GM08714 (cell line): ENCODE results near the gene DNAL1.

Experiments
- H3K4me3 ChIP-seq: fragments of 200-500 bp; sonication (Bioruptor generic); 2 replicates; pipeline ENCODE4 v1.5.1; 2014; ENCODE audit warnings: mild to moderate bottlenecking, low read length, inconsistent platforms
- ZNF274 ChIP-seq: IDR thresholded peaks from 2 replicates; pipeline ENCODE4 v1.6.1; 2012; ENCODE audit warnings: mild to moderate bottlenecking, low read depth, low read length

The DNAL1 gene

GRCh38 chr14:73720636-73721035 is 75.8 kb downstream of the DNAL1 start:
- TF ChIP-seq ZNF274, result no peak

GRCh38 chr14:73721101-73721821 is 76.5 kb downstream of the DNAL1 start:
- H3K4me3 ChIP-seq, result no peak overlapping the region
- TF ChIP-seq ZNF274, result no peak

More at GRCh38 chr14:73720636-73721035, 75.8 kb downstream of the DNAL1 start:
- no peak overlapping the region for H3K4me3 ChIP-seq

- no peak overlapping the region for H3K4me3 ChIP-seq
- no peak for TF ChIP-seq ZNF274
Measured at GRCh38 chr14:73722581-73722980, 77.8 kb downstream of the DNAL1 start.

- no peak overlapping the region for H3K4me3 ChIP-seq
- TF ChIP-seq ZNF274, result no peak
Measured at GRCh38 chr14:73723406-73723796, 78.6 kb downstream of the DNAL1 start.

- no peak overlapping the region; the same call in 1 of the 2 replicates for H3K4me3 ChIP-seq
Measured at GRCh38 chr14:73723797-73724661, 79.2 kb downstream of the DNAL1 start.

GRCh38 chr14:73724696-73725095 is 79.9 kb downstream of the DNAL1 start:
- no peak for TF ChIP-seq ZNF274
- no peak overlapping the region for H3K4me3 ChIP-seq

More at GRCh38 chr14:73723797-73724661, 79.2 kb downstream of the DNAL1 start:
- no peak for TF ChIP-seq ZNF274

- H3K4me3 ChIP-seq, result no peak overlapping the region
- no peak for TF ChIP-seq ZNF274
Measured at GRCh38 chr14:73725116-73726024, 80.6 kb downstream of the DNAL1 start.

- no peak overlapping the region for H3K4me3 ChIP-seq
- TF ChIP-seq ZNF274, result no peak
Measured at GRCh38 chr14:73726025-73726961, 81.5 kb downstream of the DNAL1 start.

GRCh38 chr14:73727166-73727565 is 82.4 kb downstream of the DNAL1 start:
- TF ChIP-seq ZNF274, result no peak
- H3K4me3 ChIP-seq, result no peak overlapping the region

- H3K4me3 ChIP-seq, result no peak overlapping the region
Measured at GRCh38 chr14:73728717-73729330, 84.0 kb downstream of the DNAL1 start.

GRCh38 chr14:73729556-73730265 is 84.9 kb downstream of the DNAL1 start:
- TF ChIP-seq ZNF274, result no peak
- H3K4me3 ChIP-seq, result no peak overlapping the region

More at GRCh38 chr14:73728717-73729330, 84.0 kb downstream of the DNAL1 start:
- no peak for TF ChIP-seq ZNF274

GRCh38 chr14:73731111-73731510 is 86.3 kb downstream of the DNAL1 start:
- TF ChIP-seq ZNF274, result no peak
- H3K4me3 ChIP-seq, result no peak overlapping the region
